HG03175 (cell line): Measurements from ENCODE around the gene ESYT3.
"Not testable (repeated sequence)": the region's sequence is repeated elsewhere in the genome, so short reads cannot be mapped to it uniquely, and the experiment has no call there.

Experiments
- ATAC-seq: cut with Tn5 transposase; IDR thresholded peaks from one replicate; pipeline ENCODE4 v1.9.1; 2021; ENCODE audit warnings: mild to moderate bottlenecking, moderate library complexity; ENCODE audit not compliant: unreplicated experiment

ESYT3 gene

DNA sequence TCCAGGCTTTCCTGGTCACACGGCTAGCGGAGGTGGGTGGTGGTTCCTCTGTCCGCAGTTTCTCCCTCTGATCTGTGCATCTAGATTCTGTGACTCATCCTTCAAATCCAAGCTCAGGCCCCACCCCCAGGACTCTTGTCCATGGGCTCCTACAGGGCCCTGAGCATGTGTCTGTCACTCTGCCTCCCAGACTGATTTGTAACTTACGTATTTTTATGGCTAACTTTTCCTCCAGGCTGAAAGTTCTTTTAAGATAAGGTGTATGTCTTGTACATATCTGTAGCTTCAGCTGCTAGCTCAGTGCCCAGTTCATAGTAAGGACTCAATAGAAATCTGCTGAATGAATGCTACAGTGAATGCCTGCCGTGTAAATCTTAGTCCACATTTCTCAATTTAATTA is 8.0 kb downstream of the ESYT3 start:
- ATAC-seq = no peak

DNA sequence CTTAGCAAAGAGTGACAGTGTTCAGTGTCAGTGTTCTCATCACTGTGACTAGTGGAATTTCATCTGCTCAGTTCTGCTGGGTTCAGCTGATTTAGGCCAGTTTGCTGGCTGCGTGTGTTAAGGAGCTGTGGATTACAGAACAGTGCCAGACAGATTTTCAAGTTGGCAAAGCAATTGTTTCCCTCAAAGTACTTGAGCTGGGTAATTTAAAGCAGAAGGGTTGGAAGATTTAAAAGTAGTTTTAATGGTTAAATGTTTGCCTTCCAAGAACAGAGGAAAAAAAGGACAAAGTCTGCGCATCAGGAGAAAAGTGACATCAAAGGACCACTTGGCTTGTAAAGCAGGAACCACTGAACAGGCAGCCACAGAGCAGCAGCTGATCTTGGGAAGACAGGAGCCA is 8.7 kb downstream of the ESYT3 start:
- ATAC-seq = no peak

DNA sequence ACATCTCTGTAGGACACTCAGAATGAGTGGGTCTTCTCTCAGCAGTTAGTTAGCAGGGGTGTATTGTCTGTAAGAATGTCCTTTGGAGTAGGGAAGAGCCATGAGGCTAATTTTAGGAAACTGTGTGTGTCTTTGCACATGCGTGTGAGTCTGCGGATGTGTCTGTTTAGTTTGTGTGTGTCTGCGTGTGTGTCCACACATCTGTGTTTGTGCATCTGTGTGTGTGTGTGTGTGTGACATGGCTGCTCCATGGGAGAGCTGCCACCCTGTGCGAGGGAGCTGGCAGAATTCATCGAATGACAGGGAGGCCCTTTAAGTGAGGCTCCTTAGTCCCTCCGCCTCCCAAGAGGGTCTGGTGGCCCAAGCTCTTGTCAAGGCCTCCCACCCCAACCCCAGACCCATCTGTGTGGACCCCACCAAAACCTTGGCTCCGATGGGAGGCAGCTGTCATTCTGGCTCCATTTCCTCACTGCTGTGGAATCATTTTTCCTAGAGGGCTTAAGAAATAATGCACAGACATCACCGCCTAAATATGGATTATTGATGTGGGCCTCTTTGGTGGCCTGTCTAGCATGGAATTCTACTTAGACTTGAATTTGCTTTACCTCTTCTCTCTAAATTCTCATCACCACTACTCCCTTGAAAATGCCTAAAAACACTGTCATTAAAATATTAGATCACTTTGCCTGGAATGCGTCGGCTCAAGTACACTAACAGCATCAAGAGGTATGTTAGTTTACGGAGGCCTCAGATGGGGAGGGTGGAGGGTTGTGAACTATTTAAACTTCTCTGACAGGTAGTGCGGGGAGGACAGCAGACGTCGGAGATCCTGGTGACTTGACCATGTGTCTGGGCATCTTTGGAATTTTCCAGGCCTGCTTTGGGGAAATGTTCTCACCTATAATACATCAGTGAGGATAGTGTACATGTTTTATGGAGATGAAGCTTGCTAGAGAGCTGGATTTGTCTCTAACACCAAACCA is 9.4 kb downstream of the ESYT3 start:
- ATAC-seq = no peak

DNA sequence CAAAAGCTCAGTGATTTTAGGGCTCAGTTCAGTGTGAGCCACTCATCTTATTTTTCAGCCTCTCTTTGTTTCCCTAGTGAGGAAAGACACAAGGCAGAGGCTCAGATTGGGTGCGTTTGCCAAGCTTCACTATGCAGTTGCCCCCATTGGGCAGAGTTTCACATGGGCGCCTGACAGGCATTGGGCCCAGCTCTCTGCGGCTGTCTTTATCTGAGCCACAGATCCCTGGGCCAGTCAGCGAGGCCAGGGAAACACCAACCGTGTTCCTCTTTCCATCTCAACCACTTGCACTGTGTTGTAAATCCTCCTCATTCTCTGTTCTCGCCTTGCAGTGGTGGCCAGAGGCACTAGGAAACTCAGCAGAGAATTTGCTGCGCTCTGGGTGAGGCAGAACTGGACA is 10.8 kb downstream of the ESYT3 start:
- ATAC-seq = no peak

DNA sequence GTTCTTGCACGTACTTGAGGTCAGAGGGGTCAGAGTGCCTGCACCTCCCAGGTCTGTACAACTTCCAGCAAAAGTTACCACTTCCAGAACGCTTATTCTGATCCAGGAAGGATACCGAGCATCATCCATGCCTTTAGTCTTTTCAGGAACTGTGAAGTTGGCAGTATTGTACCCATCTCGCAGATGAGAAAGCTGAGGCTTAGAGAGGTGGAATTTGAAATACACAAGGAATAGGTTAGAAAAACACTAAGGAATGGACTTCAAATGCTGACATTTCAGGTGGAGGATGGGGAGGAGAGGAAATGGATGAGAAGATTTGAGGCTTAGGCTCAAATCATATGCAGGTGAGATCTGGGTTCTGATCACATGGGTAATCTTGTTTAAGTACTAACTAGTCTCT is 11.2 kb downstream of the ESYT3 start:
- ATAC-seq = no peak

DNA sequence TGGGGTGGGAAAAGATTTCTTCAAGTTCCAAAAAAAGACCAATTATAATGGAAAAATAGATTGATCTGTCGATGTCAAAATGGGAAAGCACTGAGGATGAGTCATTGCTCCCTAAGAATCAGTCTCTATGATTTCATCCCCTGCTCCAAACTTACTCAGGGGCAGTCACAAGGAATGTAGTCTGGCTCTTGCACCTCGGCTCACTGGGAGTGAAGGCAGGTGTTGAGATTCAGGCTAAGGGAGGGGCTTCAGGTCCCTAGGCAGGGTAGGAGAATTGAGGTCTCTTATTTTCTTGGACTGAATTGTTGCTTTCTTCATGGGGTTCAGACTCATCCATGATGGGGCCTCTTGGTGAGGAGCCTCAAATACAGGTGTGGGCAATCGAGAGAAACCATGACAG is 14.2 kb downstream of the ESYT3 start:
- no peak for ATAC-seq

DNA sequence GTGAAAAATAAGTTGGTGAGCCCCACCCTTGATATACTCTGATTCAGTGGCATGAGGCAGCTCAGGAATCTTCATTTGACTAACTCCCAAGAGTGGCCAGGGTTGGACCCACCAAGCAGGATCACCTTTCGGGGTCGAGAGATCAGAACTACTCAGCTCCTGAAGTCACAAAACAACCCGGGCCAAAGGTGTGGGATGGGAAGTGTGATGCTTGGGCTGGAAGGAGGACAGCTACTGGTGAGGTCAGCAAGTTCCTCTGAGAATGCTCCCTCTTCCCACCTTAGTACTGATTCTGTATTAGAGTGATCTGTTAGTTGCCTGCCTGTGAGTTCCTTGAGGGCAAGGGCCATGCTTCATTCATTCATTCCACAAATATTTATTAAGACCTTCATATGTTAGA is 15.1 kb downstream of the ESYT3 start:
- ATAC-seq = no peak

DNA sequence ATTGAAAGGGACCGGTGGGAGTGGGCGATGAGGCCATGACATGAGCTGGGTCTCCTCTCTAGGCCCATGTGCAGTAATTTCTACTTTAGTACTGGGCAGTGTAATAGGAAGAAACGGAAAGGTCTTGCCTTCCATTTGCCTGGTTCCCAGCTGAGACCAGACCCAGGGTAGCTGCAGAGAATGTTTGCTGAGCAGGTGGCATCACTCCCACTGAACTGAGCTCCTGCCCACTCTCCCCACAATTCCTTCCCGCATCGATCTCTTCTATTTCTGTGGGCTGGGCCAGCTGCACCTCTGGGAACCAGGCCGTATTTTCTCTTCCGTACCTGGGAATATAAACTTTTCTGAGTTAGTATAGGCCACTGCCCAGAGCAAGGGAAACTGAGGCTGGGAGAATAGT is 15.8 kb downstream of the ESYT3 start:
- ATAC-seq = no peak

DNA sequence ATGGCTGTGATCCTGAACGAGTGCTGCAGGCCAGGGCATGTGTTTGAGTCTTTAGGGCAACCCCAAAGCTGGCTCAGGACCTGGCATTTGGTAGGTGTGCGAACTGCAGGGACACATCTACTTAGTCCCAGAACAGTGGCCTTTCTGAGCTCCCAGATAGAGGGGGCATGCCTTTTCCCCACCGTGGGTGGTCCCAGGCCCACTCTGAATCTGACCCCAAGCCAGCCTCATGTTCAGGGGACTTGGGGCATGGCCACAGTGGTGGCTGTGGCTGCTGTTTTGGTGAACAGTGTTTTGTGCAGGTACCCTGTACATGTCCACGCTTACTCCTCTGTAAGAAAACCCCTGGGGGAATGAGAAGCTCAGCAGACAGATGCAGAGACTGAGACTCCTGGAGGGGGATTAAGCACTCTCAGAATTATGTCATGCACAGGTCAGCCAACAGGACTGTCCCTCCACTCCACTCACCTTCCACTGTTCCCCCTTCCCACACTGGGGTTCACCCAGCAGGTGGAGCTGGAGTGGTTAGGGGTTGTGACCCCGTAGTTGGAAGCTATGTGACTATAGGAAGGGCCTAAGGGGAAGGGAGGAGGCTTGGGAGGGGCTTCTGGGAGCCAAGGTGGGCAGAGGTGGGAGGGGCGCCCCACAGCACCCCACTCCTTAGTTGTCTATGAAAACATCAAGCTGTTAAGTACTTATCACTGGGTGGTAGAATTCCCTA is 16.4 kb downstream of the ESYT3 start:
- ATAC-seq = no peak

DNA sequence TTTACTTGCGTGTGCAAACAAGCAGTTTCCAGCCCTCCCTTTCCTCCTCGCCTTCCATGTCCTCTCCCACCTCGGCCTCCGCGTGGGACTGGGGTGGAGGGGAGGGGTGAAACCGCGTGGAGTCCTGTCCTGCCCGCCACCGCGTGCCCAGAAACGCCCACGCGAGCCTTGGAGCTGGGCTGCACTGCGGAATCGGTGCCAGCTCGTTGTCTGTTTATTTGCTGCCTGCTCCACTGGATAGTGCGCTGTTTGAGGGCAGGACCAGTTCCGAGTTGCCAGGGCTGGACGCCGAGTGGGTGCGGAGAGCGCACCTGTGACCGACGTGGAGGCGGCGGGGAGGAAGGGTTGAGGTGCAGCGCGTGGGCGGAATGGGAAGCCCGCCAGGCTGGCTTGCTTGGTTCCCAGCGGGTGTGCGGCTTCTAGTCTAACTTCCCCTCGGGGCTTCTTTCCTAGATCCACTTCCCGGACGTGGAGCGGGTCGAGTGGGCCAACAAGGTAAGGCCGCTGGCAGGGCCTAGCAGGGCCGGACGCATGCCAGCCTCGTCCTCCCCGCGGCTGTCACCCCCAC is 17.3 kb downstream of the ESYT3 start:
- ATAC-seq = no peak

DNA sequence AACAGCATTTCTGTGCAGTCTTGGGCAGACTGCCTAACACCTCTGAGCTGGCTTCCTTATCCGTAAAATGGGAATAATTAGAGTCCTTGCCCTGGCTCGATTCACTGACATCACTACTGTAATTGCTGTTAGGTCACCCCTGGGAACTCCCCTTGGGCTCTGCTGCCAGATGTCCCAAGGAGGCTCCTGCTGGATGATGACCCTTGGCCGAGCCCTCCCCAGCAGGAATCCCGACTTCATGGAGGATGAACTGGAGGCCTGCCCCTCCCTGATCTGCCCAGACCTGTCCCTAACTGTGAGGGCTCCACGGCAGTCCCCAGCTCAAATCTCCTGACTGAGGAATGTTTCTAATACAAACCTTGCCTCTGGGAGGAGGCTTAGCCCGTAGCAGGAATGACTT is 18.0 kb downstream of the ESYT3 start:
- no peak for ATAC-seq

DNA sequence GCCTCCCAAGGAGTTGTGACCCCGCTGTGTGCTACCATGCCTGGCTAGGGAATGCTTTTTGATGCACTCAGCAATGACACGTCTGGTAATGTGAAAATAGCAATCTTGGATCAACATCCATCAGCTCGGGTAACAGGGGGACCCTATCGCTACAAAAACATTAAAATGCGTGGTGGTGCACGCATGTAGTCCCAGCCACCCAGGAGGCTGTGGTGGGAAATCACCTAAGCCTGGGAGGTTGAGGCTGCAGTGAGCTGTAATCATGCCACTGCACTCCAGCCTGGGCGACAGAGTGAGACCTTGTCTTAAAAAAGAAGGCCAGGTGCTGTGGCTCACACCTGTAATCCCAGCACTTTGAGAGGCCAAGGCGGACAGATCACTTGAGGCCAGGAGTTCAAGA is 19.5 kb downstream of the ESYT3 start:
- not testable (repeated sequence) for ATAC-seq

DNA sequence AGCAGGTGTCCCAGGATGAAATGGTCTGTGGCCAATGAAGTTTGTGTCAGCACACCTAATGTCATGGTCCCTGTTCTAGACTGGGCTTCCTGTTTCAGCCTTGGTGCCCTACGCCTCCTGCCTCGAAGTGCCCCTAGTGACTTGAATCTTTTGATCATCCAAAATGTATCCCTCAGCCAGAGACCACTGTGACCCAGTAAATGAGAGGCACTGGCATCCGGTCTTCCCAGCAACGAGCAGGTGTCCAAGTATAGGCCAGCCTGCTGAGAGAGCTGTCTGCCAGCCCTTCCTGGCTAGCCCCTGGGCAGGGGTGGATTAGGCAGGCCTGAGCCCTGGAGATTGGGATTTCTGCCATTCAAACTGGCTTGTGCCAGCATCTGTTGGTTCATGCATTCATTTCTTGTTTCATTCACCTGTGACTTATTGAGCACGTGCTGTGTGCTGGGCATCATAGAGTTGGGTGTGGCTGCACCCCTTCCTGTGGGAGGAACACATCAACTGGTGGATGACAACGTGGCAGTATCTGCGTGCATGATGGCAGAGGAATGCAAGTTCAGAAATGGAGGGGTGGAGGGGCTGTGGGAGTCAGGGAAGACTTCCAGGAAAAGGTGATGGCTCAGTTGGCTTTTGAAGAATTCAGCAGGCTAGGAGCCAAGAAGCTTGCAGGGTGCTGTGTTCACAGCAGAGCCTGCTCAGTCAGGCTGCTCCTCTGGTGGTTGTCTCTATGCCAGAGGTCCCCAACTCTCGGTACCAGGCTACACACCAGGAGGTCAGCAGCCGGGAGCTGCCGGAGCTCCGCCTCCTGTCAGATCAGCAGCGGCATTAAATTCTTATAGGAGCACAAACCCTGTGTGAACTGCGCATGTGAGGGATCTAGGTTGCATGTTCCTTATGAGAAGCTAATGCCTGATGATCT is 21.6 kb downstream of the ESYT3 start:
- no peak for ATAC-seq

DNA sequence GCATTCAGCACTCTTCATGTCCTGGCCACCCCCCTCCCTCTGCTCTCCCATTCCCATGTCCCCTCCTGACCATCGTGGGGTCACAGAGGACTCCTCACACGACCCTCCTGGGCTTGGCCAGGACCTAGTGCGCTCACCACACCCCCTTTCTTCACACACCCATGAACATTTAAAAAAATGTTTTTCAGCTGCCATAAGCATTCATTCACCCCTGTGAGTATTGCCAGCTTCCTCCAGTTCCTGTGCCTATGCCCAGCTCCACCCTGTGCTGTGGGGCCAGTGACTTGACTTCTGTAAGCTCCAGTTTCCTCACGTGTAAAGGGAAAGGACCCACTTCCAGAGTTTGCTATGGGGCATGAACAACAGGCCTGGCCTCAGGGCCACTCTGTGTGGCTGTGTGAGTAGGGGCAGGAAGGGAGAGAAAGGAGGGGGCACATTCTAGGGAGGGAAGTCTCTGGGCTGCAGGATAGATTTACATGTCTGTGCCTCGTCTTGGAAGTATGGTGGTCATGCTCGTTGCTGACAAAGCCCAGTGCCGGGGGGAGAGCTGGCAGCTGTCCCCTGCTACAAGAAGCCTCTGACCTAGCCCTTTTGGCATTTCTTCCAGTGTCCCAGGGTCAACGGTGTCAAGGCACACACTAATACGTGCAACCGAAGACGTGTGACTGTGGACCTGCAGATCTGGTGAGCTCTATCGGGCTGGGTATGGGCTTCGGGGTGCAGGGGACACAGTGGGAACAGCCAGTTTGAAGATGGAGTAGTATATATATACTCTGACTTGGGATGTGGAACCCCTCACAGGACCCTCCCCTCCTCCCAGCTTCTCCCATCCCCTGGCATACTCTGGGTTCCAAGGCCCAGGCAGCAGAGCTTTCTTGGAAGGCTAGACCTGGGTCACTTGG is 22.8 kb downstream of the ESYT3 start:
- ATAC-seq = no peak

DNA sequence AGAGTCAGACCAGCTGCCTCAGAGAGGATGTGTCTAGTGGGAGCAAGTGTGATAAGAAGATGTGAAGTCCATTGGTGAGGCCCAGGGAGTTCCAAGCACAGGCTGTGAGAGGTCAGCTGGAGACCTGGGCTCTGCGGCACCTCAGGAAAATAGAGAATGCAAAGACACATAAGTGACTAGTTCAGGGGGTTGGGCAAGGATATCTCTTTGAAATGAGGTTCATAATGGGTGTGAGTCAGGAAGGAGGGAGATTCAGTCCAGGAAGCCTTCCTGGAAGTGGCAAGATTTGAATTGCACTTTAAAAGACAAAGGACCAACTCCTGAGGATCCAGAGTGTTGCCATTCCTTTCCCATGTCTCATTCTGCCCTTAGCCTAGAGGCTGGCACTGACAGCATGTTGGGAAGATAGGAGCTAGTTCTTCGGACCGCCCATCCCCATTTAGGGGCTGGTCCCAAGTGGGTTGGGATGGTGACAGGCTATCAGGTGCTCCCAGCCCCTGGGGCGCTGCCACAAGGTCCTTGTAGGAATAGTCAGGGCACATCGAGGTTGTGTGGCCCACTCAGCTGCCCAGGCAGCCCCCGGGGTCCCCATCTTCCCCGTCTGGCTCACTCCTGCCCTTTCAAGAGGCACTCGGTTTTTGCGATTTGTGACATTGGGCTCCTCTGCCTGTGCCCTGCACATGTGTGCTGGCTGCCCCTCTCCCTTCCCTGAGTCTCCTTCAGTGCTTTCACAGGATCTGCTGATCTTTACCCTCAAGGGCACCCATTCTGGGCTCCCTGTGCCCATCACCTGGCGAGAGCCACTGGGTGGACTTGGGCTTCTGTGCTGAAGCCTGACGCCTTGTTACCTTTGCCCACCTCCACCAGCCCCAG is 23.7 kb downstream of the ESYT3 start:
- no peak for ATAC-seq

DNA sequence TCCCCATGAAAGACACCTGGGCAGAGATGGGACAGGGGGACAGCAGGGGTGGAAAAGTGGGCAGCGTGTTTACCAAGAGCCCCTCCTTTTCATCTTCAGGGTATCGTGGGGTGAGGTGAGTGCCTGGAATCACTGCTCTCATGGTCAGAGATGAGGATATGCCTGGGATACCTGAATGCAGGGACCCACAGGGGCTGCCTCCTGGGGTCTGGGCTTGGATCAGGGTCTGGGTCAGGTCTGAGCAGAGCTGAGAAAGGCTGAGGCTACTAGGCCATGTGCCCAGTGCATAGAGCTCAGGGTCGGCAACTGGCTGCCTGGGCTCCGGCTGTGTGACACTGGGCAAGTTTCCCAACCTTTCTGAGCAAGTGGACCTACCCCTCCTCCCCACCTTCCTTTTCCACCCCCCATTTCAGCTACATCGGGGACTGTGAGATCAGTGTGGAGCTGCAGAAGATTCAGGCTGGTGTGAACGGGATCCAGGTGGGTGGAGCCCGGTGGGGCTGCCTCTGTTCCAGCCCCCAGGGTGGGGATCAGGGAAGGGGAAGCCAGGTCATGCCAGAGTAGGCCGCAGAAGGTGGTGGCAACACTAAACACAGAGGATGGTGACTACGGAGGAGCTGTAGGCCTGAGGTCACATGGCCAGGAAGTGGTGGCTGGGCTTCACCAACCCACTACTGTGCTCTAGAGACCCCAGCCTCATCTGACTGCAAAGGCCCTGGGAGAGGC is 24.5 kb downstream of the ESYT3 start:
- no peak for ATAC-seq

DNA sequence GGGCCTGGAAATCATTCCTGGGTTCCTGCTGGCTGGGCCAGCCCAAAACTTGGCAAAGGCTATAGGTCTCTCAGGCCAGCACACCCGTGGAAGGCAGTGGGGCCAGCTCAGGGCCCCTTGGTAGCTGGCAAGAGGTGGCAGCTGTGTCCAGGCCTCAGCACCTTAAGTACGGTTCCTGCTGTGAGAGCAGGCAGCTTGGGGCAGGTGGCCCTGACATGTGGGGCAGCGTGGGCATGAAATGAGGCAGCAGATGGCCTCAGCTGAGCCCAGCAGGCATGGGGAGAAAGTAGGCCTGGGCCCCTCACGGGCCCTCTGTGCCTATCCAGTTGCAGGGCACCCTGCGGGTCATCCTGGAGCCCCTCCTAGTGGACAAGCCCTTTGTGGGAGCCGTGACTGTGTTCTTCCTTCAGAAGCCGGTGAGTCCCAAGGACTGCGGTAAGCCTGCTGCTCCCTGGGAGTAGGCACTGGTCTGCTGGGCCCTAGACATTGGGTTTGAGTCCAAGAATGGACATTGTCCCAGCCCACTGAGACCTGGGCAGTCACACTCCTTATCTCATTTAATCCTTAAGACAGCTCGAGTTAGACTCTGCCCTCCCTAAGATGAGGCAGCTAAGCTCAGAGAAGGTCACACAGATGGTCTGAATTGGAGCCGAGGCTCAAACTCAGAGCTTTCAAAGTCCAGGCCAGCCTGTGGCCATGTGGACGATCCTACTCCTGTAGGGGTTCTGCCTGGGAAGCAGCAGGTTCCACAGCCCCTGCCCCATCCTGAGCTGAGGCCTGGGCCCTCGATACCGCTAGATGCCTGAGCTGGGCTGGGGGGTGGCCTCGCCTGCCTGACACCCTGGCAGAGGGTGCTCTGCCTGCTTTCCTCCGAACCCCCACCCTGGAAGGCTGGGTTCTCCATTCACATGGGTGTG is 25.5 kb downstream of the ESYT3 start:
- ATAC-seq = no peak
